SHP77 treated with DMSO at 0.1 percent for 48 hours (cell line): Measurements from ENCODE around the gene MTCH2.
"Not testable (repeated sequence)": the region's sequence is repeated elsewhere in the genome, so short reads cannot be mapped to it uniquely, and the experiment has no call there.

Experiments
- DNase-seq: peaks from one replicate; lab custom pipeline; 2025; lab: John Stamatoyannopoulos, UW

The MTCH2 gene

DNA sequence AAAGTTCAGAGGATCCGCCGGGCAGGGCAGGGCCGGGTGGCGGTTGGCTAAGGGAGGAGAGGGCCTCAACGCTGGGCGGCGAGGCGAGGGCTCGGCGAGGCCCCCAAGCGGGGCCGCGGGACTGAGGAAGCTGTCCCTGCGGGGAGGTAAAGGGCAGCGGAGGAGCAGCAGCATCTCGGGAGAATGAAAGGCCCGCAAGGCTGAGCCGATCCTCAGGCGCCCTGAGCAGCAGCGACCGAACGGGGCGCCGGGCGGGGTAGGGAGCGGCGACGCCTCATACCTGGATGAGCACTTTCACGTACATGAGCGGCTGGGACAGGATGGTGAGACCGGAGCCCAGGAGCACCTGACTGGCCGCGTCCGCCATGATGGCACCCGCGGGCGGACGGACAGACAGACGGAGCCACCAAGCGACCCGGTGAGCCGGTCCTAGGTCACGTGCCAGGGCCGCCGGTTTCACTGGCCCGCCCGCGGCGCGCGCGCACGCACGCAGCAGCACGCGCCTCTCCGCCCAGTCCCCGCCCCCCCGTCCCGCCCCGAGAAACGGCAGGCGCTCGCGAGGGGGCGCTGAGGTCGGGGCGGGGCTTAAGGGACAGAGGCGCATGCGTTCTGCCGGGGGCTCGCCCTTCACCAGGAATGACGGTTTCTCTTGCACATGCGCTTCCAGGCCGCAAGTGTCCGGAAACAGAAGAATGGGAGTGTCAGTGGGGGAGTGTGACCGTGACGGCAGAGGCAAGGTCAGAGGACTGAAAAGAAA, at the start of gene MTCH2:
TSS of gene MTCH2 (minus strand) at position 461 of the 757 bp plus-strand sequence. CDS start at position 367, 94 bp downstream.
- DNase-seq, result peak; percentile 96

- DNase-seq, result no peak
Observed at GRCh38 chr11:47691979-47692378, 49.6 kb upstream of the MTCH2 start.

GRCh38 chr11:47689480-47689879, 47.1 kb upstream of the MTCH2 start:
- no peak for DNase-seq

DNA sequence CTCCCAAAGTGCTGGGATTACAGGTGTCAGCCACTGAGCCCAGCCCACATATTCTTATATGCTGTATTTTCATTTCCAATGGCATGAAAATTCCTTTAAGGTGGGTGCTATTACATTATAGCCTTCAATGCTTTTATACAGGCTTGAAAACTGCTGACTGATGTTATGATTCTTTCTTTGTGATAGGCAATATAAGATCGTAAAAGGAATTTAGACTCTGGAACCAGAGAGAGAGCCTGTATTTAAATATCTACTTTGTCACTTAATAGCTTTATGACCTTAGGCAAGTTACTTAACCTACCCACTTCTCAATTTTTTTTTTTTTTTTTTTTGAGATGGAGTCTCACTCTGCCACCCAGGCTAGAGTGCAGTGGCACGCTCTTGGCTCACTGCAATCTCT, 46.6 kb upstream of the MTCH2 start:
- no peak for DNase-seq

DNA sequence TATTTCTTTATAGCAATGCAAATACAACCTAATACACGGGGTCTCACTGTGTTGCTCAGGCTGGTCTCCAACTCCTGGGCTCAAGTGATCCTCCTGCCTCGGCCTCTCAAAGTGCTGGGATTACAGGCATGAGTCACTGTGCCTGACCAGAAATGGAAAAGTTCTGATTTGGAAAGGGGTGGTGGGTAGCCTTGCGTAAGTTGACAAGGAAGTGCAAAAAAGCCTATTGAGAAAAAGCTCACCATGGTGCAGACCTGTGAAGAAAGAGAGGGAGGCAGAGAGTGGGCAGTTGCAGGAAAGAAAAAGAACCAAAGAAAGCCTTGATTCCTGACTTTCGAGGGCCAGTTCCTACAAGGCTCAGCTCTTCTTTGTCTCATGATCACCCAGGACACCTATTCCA, 45.8 kb upstream of the MTCH2 start:
- DNase-seq, result no peak

DNA sequence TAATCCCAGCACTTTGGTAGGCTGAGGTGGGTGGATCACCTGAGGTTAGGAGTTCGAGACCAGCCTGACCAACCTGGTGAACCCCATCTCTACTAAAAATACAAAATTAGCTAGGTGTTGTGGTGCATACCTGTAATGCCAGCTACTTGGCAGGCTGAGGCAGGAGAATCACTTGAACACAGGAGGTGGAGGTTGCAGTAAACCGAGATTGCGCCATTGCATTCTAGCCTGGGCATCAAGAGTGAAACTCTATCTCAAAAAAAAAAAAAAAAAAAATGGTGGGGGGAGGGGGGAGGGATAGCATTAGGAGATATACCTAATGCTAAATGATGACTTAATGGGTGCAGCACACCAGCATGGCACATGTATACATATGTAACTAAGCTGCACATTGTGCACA, 44.3 kb upstream of the MTCH2 start:
- DNase-seq, result not testable (repeated sequence)

DNA sequence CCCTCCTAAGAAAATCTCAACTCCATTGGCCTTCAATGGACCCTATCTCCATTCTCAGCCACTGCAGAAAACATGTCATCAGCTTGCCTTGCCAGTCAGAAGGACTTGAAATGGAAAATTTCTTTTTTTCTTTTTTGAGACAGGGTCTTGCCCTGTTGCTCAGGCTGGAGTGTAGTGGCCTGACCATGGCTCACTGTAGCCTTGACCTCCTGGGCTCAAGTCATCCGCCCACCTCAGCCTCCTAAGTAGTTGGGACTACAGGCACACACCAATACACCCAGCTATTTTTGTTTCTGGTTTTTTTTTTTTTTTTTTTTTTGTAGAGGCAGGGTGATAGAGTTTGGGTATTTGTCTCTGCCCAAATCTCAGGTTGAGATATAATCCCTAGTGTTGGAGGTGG, 43.8 kb upstream of the MTCH2 start:
- DNase-seq, result no peak

- no peak for DNase-seq
Observed at GRCh38 chr11:47675851-47676250, 33.5 kb upstream of the MTCH2 start.

DNA sequence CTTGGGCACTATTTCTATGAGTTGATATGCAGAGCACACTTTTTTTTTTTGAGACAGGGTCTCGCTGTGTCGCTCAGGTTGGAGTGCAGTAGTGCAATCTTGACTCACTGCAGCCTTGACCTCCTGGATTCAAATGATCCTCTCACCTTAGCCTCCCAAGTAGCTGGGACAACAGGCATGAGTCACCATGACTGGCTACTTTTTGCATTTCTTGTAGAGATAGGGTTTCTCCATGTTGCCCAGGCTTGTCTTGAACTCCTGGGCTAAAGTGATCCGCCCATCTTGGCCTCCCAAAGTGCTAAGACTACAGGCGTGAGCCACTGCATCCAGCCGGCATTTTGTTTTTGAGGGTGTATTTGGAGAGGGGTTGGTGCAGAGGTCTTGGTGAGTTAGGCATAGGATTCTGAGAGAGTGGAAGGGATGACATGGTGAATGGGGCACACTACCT, 29.9 kb upstream of the MTCH2 start:
- DNase-seq, result no peak

- DNase-seq, result no peak
Observed at GRCh38 chr11:47669856-47670255, 27.5 kb upstream of the MTCH2 start.

DNA sequence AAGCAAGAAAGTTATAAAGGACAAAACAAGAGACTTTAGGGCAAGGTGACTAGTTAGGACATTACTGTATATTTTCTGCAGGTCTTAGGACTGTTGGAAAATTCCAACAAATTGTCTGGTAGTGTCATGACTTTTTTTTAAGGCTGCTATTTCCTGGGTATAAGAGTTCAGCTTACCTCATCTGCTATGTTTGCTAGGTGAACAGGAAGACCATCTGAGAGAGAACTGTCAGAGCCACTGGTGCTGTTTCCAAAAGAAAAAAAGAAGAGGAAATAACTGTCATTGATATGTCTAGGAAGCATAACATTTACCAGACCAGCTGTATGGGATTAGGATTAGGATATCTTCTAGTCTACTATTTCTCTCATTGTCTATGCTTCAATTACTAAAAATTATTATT, 26.3 kb upstream of the MTCH2 start:
- DNase-seq, result no peak

- DNase-seq, result no peak
Observed at GRCh38 chr11:47667555-47667954, 25.2 kb upstream of the MTCH2 start.

GRCh38 chr11:47667135-47667534, 24.8 kb upstream of the MTCH2 start:
- DNase-seq, result no peak

DNA sequence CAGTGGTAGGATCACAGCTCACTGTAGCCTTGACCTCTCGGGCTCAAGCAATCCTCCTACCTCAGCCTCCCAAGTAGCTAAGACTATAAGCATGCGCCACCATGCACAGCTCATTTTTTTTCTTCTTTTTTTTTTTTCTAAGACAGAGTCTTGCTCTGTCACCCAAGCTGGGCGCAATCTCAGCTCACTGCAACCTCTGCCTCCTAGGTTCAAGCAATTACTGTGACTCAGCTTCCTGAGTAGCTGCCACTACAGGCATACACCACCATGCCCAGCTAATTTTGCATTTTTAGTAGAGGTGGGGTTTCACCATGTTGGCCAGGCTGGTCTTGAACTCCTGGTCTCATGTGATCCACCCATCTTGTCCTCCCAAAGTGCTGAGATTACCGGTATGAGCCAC, 22.6 kb upstream of the MTCH2 start:
- not testable (repeated sequence) for DNase-seq

DNA sequence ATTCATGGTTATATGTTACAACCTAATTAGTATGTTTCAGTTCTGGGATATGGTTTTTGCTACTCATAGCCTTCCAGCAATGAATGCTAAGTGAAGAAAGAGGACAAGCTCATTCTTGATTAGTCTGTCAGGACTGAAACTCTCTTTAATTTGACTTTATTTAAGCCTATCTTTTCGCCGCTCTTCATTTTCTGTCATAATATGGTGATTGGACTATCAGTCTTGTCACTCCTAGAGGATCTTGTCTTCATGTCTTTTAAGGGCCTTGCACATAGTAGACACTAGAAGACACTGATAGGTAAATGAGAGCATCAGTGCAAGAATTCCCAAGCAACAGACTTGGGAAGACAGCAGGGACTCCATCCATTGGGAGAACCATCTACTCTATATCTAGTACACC, 18.9 kb upstream of the MTCH2 start:
- no peak for DNase-seq

DNA sequence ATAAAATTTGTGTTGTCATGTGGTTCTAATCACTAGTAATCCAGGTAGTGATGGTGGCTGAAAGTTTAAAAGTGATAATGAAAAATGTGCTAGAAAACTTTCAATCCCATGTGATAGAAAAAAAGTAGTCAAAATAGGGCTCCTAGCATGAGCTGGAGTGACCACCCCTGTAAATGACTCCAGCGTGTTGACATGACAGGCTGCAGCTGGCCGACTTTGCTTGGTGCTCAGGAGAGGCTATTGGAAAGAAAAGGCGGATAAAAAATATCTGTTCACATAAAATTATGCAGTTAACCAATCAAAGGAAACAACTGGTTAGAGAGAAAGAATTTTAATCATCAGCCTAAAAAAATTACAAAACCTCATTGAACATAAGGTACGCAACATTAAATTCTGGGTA, 16.9 kb upstream of the MTCH2 start:
- no peak for DNase-seq

DNA sequence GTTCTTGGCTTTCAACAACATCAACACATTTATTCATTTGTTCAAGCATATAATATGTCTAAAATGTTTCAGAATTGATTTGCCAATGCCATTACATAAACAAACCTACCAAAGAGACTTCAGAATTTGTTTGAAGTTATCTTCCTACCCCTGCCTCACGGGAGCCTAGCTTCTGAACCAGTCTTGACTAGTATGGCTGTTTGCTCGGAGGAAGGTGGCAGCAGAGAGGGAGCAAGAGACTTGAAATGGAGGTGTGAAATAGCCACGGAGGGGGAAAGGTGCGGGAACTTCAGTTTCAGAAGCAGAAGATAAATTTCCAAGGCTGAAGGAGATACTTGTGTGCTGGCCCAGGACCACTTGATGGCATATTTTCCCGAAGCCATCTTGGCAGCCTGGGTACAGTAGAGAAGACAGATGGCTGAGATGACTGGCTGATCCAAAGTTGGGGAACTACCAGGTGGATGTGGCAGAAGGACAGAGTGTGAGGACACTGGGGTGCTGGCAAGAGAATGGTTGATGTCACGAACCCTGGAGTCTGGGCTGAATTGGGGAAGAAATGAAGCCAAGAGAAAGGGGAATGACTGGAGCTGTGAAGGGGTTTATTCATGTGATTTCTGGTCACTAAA, 14.0 kb upstream of the MTCH2 start:
- DNase-seq, result no peak

DNA sequence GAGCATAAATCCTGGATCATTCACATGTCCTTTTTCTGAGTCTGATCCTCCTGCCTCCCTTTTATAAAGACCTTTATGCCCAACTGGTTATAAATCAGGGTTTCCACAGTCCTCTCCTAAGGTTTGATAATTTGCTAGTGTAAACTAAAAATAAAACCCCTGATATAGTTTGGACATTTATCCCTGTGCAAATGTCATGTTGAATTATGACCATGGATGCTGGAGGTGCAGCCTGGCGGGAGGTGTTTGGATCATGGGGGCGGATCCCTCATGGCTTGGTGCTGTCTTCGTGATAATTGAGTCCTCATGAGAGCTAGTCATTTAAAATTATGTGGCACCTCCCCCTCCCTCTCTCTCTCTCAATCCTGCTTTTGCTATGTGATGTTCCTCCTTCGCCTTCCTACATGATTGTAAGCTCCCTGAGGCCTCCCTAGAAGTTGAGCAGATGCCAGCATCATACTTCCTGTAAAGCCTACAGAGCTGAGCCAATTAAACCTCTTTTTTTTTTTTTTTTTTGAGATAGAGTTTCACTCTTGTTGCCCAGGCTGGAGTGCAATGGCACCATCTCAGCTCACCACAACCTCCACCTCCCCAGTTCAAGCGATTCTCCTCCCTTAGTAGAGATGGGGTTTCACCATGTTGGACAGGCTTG, 9.6 kb upstream of the MTCH2 start:
- no peak for DNase-seq

DNA sequence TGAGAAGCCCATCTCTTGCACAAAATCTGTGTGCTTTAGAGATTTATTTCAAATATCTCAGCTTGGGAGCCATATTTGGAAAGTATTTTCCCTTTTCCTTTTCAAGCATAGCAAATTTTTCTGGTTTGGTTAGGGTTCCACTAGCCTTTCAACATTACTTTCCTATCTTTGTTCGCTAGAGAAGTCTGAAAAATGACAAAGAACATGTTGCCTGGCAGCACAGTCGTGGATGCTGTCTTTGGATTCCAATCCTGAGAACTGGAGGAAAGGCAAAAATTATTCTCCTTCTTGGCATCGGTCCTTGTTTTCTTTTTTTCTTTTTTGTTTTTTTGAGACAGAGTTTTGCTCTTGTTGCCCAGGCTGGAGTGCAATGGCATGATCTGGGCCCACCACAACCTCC, 6.9 kb upstream of the MTCH2 start:
- no peak for DNase-seq

- no peak for DNase-seq
Observed at GRCh38 chr11:47646019-47646418, 3.7 kb upstream of the MTCH2 start.

- no peak for DNase-seq
Observed at GRCh38 chr11:47645500-47645899, 3.1 kb upstream of the MTCH2 start.

GRCh38 chr11:47641600-47642098, 710 bp downstream of the MTCH2 start:
- DNase-seq, result no peak

DNA sequence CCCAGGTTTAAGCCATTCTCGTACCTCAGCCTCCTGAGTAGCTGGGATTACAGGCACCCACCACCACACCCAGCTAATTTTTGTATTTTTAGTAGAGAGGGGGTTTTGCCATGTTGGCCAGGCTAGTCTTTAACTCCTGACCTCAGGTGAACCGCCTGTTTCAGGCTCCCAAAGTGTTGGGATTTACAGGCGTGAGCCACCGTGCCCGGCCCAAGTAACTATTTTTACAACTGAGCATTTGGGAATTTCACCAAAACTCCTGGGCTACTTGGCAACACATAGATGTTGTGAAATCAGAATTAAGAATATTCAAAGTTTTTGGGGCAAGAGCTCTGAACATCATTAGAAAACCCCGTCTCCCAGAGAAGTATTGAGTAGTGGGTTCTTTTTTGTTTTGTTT, 1.9 kb downstream of the MTCH2 start:
- not testable (repeated sequence) for DNase-seq
